Kidney glomerular epithelial cell (primary cell): Measurements from ENCODE around the gene SARDH.

Experiments
- DNase-seq: peaks from one replicate; lab custom pipeline; 2025; lab: John Stamatoyannopoulos, UW

SARDH gene

GRCh38 chr9:133703591-133704399 is 34.4 kb downstream of the SARDH start:
- DNase-seq = no peak

GRCh38 chr9:133702798-133703590 is 35.2 kb downstream of the SARDH start:
- DNase-seq = no peak

GRCh38 chr9:133701981-133702797 is 36.0 kb downstream of the SARDH start:
- DNase-seq = no peak

- no peak for DNase-seq
Measured at GRCh38 chr9:133701321-133701980, 36.7 kb downstream of the SARDH start.

- no peak for DNase-seq
Measured at GRCh38 chr9:133700819-133701320, 37.3 kb downstream of the SARDH start.

GRCh38 chr9:133699546-133699945 is 38.6 kb downstream of the SARDH start:
- no peak for DNase-seq

GRCh38 chr9:133696071-133696472 is 42.1 kb downstream of the SARDH start:
- no peak for DNase-seq

- no peak for DNase-seq
Measured at GRCh38 chr9:133694686-133695085, 43.5 kb downstream of the SARDH start.

GRCh38 chr9:133693703-133694529 is 44.2 kb downstream of the SARDH start:
- DNase-seq = no peak

GRCh38 chr9:133693116-133693515 is 45.0 kb downstream of the SARDH start:
- DNase-seq = no peak

- DNase-seq = no peak
Measured at GRCh38 chr9:133692364-133692985, 45.7 kb downstream of the SARDH start.

GRCh38 chr9:133691626-133692363 is 46.4 kb downstream of the SARDH start:
- DNase-seq = no peak

- DNase-seq = no peak
Measured at GRCh38 chr9:133691191-133691590, 47.0 kb downstream of the SARDH start.

- no peak for DNase-seq
Measured at GRCh38 chr9:133690081-133690561, 48.0 kb downstream of the SARDH start.

- no peak for DNase-seq
Measured at GRCh38 chr9:133689151-133689763, 48.9 kb downstream of the SARDH start.

- no peak for DNase-seq
Measured at GRCh38 chr9:133687856-133688761, 50.0 kb downstream of the SARDH start.

- DNase-seq = no peak
Measured at GRCh38 chr9:133686642-133687575, 51.2 kb downstream of the SARDH start.
